SK-N-SH (cell line): Measurements from ENCODE around the gene PRSS23. TPM values are rescaled to one million over a fixed set of nuclear protein-coding genes. Genes with fewer than 3 reads are reported as not detected.

Experiments
- CTCF ChIA-PET: fragments of 300-600, 350-600 bp; formaldehyde crosslinking; extraction: SDS; loops from one replicate; lab custom pipeline; 2021; lab: Yijun Ruan, JAX
- POLR2A ChIA-PET: fragments of 350-600 bp; sonication (Branson Sonifier 250); formaldehyde crosslinking; extraction: SDS; loops from one replicate; lab custom pipeline; 2020; ENCODE audit warnings: antibody characterized with exemption, inconsistent platforms; lab: Yijun Ruan, JAX
- DNase-seq: peaks from one replicate; pipeline ENCODE4 v3.0.0; 2012
- H2AFZ ChIP-seq: fragments of 200-600 bp; sonication (generic); 2 replicates; pipeline ENCODE4 v1.8.1; 2016; ENCODE audit warnings: antibody characterized with exemption, mild to moderate bottlenecking, low read depth
- H3F3A ChIP-seq: fragments of 200-600 bp; sonication (generic); replicated peaks from 2 replicates; pipeline ENCODE3; 2016; ENCODE audit warnings: antibody characterized with exemption, mild to moderate bottlenecking; ENCODE audit not compliant: insufficient read depth
- H3K27ac ChIP-seq, 2 experiments: fragments of 200-500 bp in 1 of 2; fragments of 200-600 bp in 1 of 2; sonication (Bioruptor generic) in 1 of 2; sonication (generic), shearing (Covaris generic) in 1 of 2; 2 replicates each; pipeline versions ENCODE4 v1.5.1 to v1.6.1; 2014 to 2016; ENCODE audit warnings: low read depth in 2 of 2, inconsistent platforms in 1 of 2, low read length in 1 of 2, mild to moderate bottlenecking in 1 of 2, mixed read lengths in 1 of 2
- H3K27me3 ChIP-seq: fragments of 200-600 bp; sonication (generic), shearing (Covaris generic); 2 replicates; pipeline ENCODE4 v1.6.1; 2016; ENCODE audit warnings: mixed run types; ENCODE audit not compliant: insufficient read depth
- H3K36me3 ChIP-seq, 2 experiments: fragments of 200-500 bp in 1 of 2; fragments of 200-600 bp in 1 of 2; sonication (Bioruptor generic) in 1 of 2; sonication (generic) in 1 of 2; replicated peaks in 1 of 2; 2 replicates each; pipeline versions ENCODE3 to v1.5.1; 2014 to 2016; ENCODE audit warnings: low read length in 1 of 2, mild to moderate bottlenecking in 1 of 2; ENCODE audit not compliant: insufficient read depth in 2 of 2, control insufficient read depth in 1 of 2
- H3K4me1 ChIP-seq, 2 experiments: fragments of 200-500 bp in 1 of 2; fragments of 200-600 bp in 1 of 2; sonication (Bioruptor generic) in 1 of 2; sonication (generic), shearing (Covaris generic) in 1 of 2; 2 replicates each; pipeline versions ENCODE4 v1.5.1 to v1.6.1; 2014 to 2016; ENCODE audit warnings: low read depth in 1 of 2, low read length in 1 of 2, mixed run types in 1 of 2; ENCODE audit not compliant: insufficient read depth in 2 of 2, control insufficient read depth in 1 of 2
- H3K4me2 ChIP-seq: fragments of 200-600 bp; sonication (generic), shearing (Covaris generic); 2 replicates; pipeline ENCODE4 v1.6.1; 2017; ENCODE audit warnings: mixed run types
- H3K4me3 ChIP-seq, 2 experiments: fragments of 200-500 bp in 1 of 2; fragments of 200-600 bp in 1 of 2; sonication (Bioruptor generic) in 1 of 2; sonication (generic), shearing (Covaris generic) in 1 of 2; 2 replicates each; pipeline versions ENCODE4 v1.5.1 to v1.8.1; 2014 to 2016; ENCODE audit warnings: low read depth in 2 of 2, inconsistent platforms in 1 of 2, low read length in 1 of 2, mild to moderate bottlenecking in 1 of 2, mixed read lengths in 1 of 2, moderate library complexity in 1 of 2
- H3K79me2 ChIP-seq: fragments of 200-600 bp; sonication (generic); 2 replicates; pipeline ENCODE4 v1.8.1; 2017; ENCODE audit warnings: mild to moderate bottlenecking; ENCODE audit not compliant: insufficient read depth
- H3K9ac ChIP-seq: fragments of 200-600 bp; sonication (generic); 2 replicates; pipeline ENCODE4 v1.6.1; 2017; ENCODE audit warnings: mixed run types
- H3K9me2 ChIP-seq: fragments of 200-600 bp; sonication (generic); 2 replicates; pipeline ENCODE4 v1.6.1; 2017; ENCODE audit warnings: mixed run types
- H3K9me3 ChIP-seq: fragments of 200-600 bp; sonication (generic); 2 replicates; pipeline ENCODE4 v1.6.1; 2017; ENCODE audit warnings: mixed run types, mild to moderate bottlenecking, moderate library complexity
- H4K20me1 ChIP-seq: fragments of 200-600 bp; sonication (generic); 2 replicates; pipeline ENCODE4 v1.6.1; 2017; ENCODE audit warnings: mild to moderate bottlenecking, mixed run types; ENCODE audit not compliant: insufficient read depth
- CHD2 ChIP-seq: fragments of 150-350 bp; IDR thresholded peaks from 2 replicates; pipeline ENCODE4 v1.6.1; 2018; ENCODE audit warnings: low read length; ENCODE audit not compliant: partially characterized antibody
- CTCF ChIP-seq: fragments of 200-600 bp; sonication (generic); IDR thresholded peaks from 2 replicates; pipeline ENCODE4 v1.6.1; 2017; ENCODE audit warnings: antibody characterized with exemption, mild to moderate bottlenecking, moderate library complexity
- EP300 ChIP-seq, 2 experiments: IDR thresholded peaks; 2 replicates each; pipeline versions ENCODE4 v1.4.0 to v1.6.1; 2012; ENCODE audit warnings: borderline replicate concordance in 1 of 2, low read depth in 1 of 2, low read length in 1 of 2
- EZH2phosphoT487 ChIP-seq: fragments of 200-600 bp; sonication (generic); IDR thresholded peaks from 2 replicates; pipeline ENCODE4 v1.6.1; 2017; ENCODE audit warnings: low read depth, mixed run types, mild to moderate bottlenecking, antibody characterized with exemption, moderate library complexity, borderline replicate concordance
- FOXJ3 ChIP-seq: sonication (generic); formaldehyde crosslinking; IDR thresholded peaks from 2 replicates; pipeline ENCODE4 v1.5.1; 2020; ENCODE audit warnings: mild to moderate bottlenecking, missing genetic modification reagents
- JUND ChIP-seq: IDR thresholded peaks from 2 replicates; pipeline ENCODE4 v1.4.0; 2012
- MAX ChIP-seq: IDR thresholded peaks from 2 replicates; pipeline ENCODE4 v1.4.0; 2012; ENCODE audit warnings: low read depth
- MEF2A ChIP-seq: IDR thresholded peaks from 2 replicates; pipeline ENCODE4 v1.4.0; 2012; ENCODE audit warnings: low read depth, borderline replicate concordance
- MXI1 ChIP-seq: IDR thresholded peaks from 2 replicates; pipeline ENCODE4 v1.6.1; 2012; ENCODE audit warnings: mild to moderate bottlenecking, low read depth, low read length, improper control_type of control experiment
- POLR2AphosphoS5 ChIP-seq: IDR thresholded peaks from 2 replicates; pipeline ENCODE4 v1.6.1; 2012; ENCODE audit warnings: low read depth, low read length
- RFX5 ChIP-seq: IDR thresholded peaks from 2 replicates; pipeline ENCODE4 v1.6.1; 2012; ENCODE audit warnings: mild to moderate bottlenecking, improper control_type of control experiment, low read length
- TEAD4 ChIP-seq: IDR thresholded peaks from 2 replicates; pipeline ENCODE4 v1.4.0; 2012; ENCODE audit warnings: mild to moderate bottlenecking, borderline replicate concordance; ENCODE audit not compliant: insufficient read depth
- USF1 ChIP-seq: IDR thresholded peaks from 2 replicates; pipeline ENCODE4 v1.4.0; 2012; ENCODE audit warnings: low read depth, borderline replicate concordance
- USF2 ChIP-seq: fragments of 150-350 bp; IDR thresholded peaks from 2 replicates; pipeline ENCODE4 v1.6.1; 2017; ENCODE audit warnings: antibody characterized with exemption, low read length, low read depth, borderline replicate concordance
- WGBS: methylation state at CpG from one replicate; pipeline ENCODE4 v1.1.6; 2017; ENCODE audit warnings: low lambda C conversion rate; 5-methylcytosine and 5-hydroxymethylcytosine counted together
- polyA plus RNA-seq, 3 experiments: library from polyadenylated mRNA; depleted of rRNA; stranded (reverse); fragments of >200 nt; gene quantifications; 2 replicates each; pipeline ENCODE4 v1.2.3, GENCODE V29; 2012

Gene PRSS23
- polyA plus RNA-seq, 1 of the 3 experiments (the other 2 are of a cell fraction): 326 TPM

- Histone ChIP-seq H3K4me3 (no peak overlapping the region; a peak in 1 of 4 replicates), H3K36me3 (peaks cover 51 to 69% of the 10 kb centered on the region in 2 experiments), H3K9me3 (no peaks in the 10 kb centered on the region), H3K9me2 (no peaks in the 10 kb centered on the region), H4K20me1 (peaks cover 67% of the 10 kb centered on the region), H3K27me3 (no peaks in the 10 kb centered on the region), H3K4me1 (peaks cover 6 to 35% of the 10 kb centered on the region in 2 experiments), H3K27ac (peak overlapping the region in 1 of 2 experiments; percentile 93; a peak in 2 of 4 replicates), H3F3A (peaks cover 61% of the 10 kb centered on the region), H3K79me2 (peaks cover 98% of the 10 kb centered on the region)
- 67% methylated on average over 4 of the region's 4 CpGs for WGBS
- no peak for DNase-seq
- POLR2A ChIA-PET: no interaction called here
- CTCF ChIA-PET: interaction anchor here (1.0 to 6.4 kb wide), 4 partner anchors 197 to 390 kb away, joined by 3 to 32 read pairs (median 6); no protein-coding TSS in a partner anchor
- TF ChIP-seq JUND (0 out of 2 replicates have a peak, but pooled peaks have one; percentile 2), POLR2AphosphoS5 (no peak)
- TF ChIP-seq, all 33 proteins: peak for 1
- Histone ChIP-seq H3K9ac (peak overlapping the region; percentile 99; the same call in 1 of the 2 replicates), H3K4me2 (peak overlapping the region; percentile 80), H2AFZ (no peak overlapping the region)
Measured at GRCh38 chr11:86804951-86805350, 4.6 kb downstream of the PRSS23 start.

- ChIA-PET POLR2A (no interaction called here), CTCF (interaction anchor here (2.0 to 6.4 kb wide), 2 partner anchors 198 to 349 kb away, joined by 8 to 32 read pairs; no protein-coding TSS in a partner anchor)
- no peak overlapping the region for H2AFZ ChIP-seq
- H3K4me3 ChIP-seq: no peak overlapping the region
- peaks cover 100% of the 10 kb centered on the region for H3K79me2 ChIP-seq
- H3K36me3 ChIP-seq: peaks cover 60 to 78% of the 10 kb centered on the region in 2 experiments
- H3K9ac ChIP-seq: no peak overlapping the region; the same call in 1 of the 2 replicates
- peak overlapping the region in 1 of 2 experiments; percentile 93; a peak in 2 of 4 replicates for H3K27ac ChIP-seq
- peaks cover 77% of the 10 kb centered on the region for H4K20me1 ChIP-seq
- TF ChIP-seq RFX5 (no peak), MAX (no peak), MEF2A (no peak), CHD2 (no peak), USF2 (no peak), POLR2AphosphoS5 (no peak), USF1 (no peak)
- 88% methylated on average over 2 of the region's 2 CpGs for WGBS
- H3K4me1 ChIP-seq: peaks cover 2 to 38% of the 10 kb centered on the region in 2 experiments
- no peaks in the 10 kb centered on the region for H3K27me3 ChIP-seq
- no peaks in the 10 kb centered on the region for H3K9me2 ChIP-seq
- no peak for DNase-seq
- peaks cover 69% of the 10 kb centered on the region for H3F3A ChIP-seq
- H3K9me3 ChIP-seq: no peaks in the 10 kb centered on the region
- H3K4me2 ChIP-seq: peak overlapping the region; percentile 80
Measured at GRCh38 chr11:86805873-86806310, 5.5 kb downstream of the PRSS23 start.

GRCh38 chr11:86806903-86807302 is 6.6 kb downstream of the PRSS23 start:
- H3K9ac ChIP-seq: no peak overlapping the region
- no peak overlapping the region for H3K4me3 ChIP-seq
- H3K27ac ChIP-seq: peak overlapping the region in 1 of 2 experiments; percentile 93; a peak in 1 of 4 replicates
- no peaks in the 10 kb centered on the region for H3K9me3 ChIP-seq
- ChIA-PET CTCF (interaction anchor here (0.9 to 6.4 kb wide), 3 partner anchors 12 to 350 kb away, joined by 3 to 32 read pairs (median 8); no protein-coding TSS in a partner anchor), POLR2A (no interaction called here)
- peaks cover 72% of the 10 kb centered on the region for H3F3A ChIP-seq
- H3K4me2 ChIP-seq: no peak overlapping the region
- DNase-seq: no peak
- H2AFZ ChIP-seq: no peak overlapping the region
- WGBS: 87% methylated on average over 3 of the region's 3 CpGs
- H3K36me3 ChIP-seq: peaks cover 66 to 79% of the 10 kb centered on the region in 2 experiments
- H3K4me1 ChIP-seq: peaks cover 0 to 45% of the 10 kb centered on the region in 2 experiments; a peak in 3 of 4 replicates
- H4K20me1 ChIP-seq: peaks cover 85% of the 10 kb centered on the region
- H3K27me3 ChIP-seq: no peaks in the 10 kb centered on the region
- H3K9me2 ChIP-seq: no peaks in the 10 kb centered on the region
- peaks cover 100% of the 10 kb centered on the region for H3K79me2 ChIP-seq
- no peak for TF ChIP-seq CTCF
- TF ChIP-seq EP300 (IDR thresholded peaks at IDR 0.05; ENCODE audit: borderline replicate concordance in 1 of 2, low read depth in 1 of 2, low read length in 1 of 2): no peak
- no peak for TF ChIP-seq MEF2A
- TF ChIP-seq EZH2phosphoT487: no peak
- TF ChIP-seq MXI1: no peak
- no peak for TF ChIP-seq CHD2
- no peak for TF ChIP-seq TEAD4
- no peak for TF ChIP-seq FOXJ3
- no peak for TF ChIP-seq RFX5
- no peak for TF ChIP-seq POLR2AphosphoS5
